Panc1 (cell line): ENCODE data around the gene NUP133. TPM values are rescaled to one million over a fixed set of nuclear protein-coding genes. Genes with fewer than 3 reads are reported as not detected.

Source experiments
- ATAC-seq: fragments of 200-7000 bp; cut with Tn5 transposase; 2 replicates; pipeline ENCODE4 v1.9.1; 2020; ENCODE audit warnings: mild to moderate bottlenecking, moderate library complexity
- BruUV-seq: library from RNA; stranded (reverse); fragments of 400-500 nt; replicated peaks from 2 replicates; lab custom pipeline; 2021; lab: Mats Ljungman, UMichigan
- CTCF ChIA-PET: fragments of 300-600 bp; sonication (Branson Sonifier 250); formaldehyde crosslinking; loops from one replicate; lab custom pipeline; 2022; ENCODE audit warnings: antibody characterized with exemption; lab: Charles Lee
- POLR2A ChIA-PET: fragments of 300-600 bp; sonication (Branson Sonifier 250); formaldehyde crosslinking; loops from one replicate; lab custom pipeline; 2022; ENCODE audit warnings: antibody characterized with exemption; lab: Charles Lee
- DNase-seq: peaks from one replicate; pipeline ENCODE4 v3.0.0-alpha.2; 2010; ENCODE audit warnings: low read depth, low spot score
- H3K27ac ChIP-seq: 2 replicates; pipeline ENCODE4 v1.5.1; 2011; ENCODE audit warnings: mild to moderate bottlenecking, low read length, inconsistent platforms
- H3K27me3 ChIP-seq: fragments of 200-500 bp; sonication (Bioruptor generic); 2 replicates; pipeline ENCODE4 v1.6.0; 2014; ENCODE audit warnings: low read length, inconsistent platforms; ENCODE audit not compliant: control insufficient read depth, insufficient read depth
- H3K36me3 ChIP-seq: fragments of 200-500 bp; sonication (Bioruptor generic); 2 replicates; pipeline ENCODE4 v1.5.1; 2014; ENCODE audit warnings: inconsistent platforms, mild to moderate bottlenecking, low read length, moderate library complexity; ENCODE audit not compliant: control insufficient read depth, insufficient read depth
- H3K4me1 ChIP-seq: 2 replicates; pipeline ENCODE4 v1.5.1; 2011; ENCODE audit warnings: inconsistent platforms, mild to moderate bottlenecking, low read length, moderate library complexity; ENCODE audit not compliant: control insufficient read depth, insufficient read depth
- H3K4me3 ChIP-seq, 2 experiments: 2 replicates each; pipeline ENCODE4 v1.5.1; 2011 to 2012; ENCODE audit warnings: low read depth in 2 of 2, low read length in 2 of 2, mild to moderate bottlenecking in 2 of 2, inconsistent platforms in 1 of 2, moderate library complexity in 1 of 2
- H3K9me3 ChIP-seq: fragments of 200-500 bp; sonication (Bioruptor generic); 2 replicates; pipeline ENCODE4 v1.5.1; 2014; ENCODE audit warnings: low read depth, mild to moderate bottlenecking, inconsistent platforms, low read length, moderate library complexity; ENCODE audit not compliant: control insufficient read depth, insufficient read depth
- POLR2AphosphoS5 ChIP-seq: IDR thresholded peaks from 2 replicates; pipeline ENCODE4 v1.6.1; 2012; ENCODE audit warnings: mild to moderate bottlenecking, low read depth, low read length, moderate library complexity
- SIN3A ChIP-seq: IDR thresholded peaks from 2 replicates; pipeline ENCODE4 v1.6.1; 2012; ENCODE audit warnings: low read depth, mild to moderate bottlenecking, low read length, moderate library complexity, borderline replicate concordance; ENCODE audit not compliant: insufficient read depth
- TCF7L2 ChIP-seq: IDR thresholded peaks from 2 replicates; pipeline ENCODE4 v1.6.1; 2011; ENCODE audit warnings: mild to moderate bottlenecking, low read depth, low read length, inconsistent platforms
- in situ Hi-C: cut with HindIII; loops from 2 replicates; pipeline ENCODE4 v1.10.0; 2016; ENCODE audit warnings: low sequenced_read_pairs, low pct_unique_long_range_greater_than_20kb
- intact Hi-C: fragments of 100-400 bp; cut with micrococcal nuclease; formaldehyde crosslinking; loops from one replicate; pipeline ENCODE4 v1.10.0; 2022; ENCODE audit not compliant: unreplicated experiment
- total RNA-seq: library from RNA; stranded (reverse); gene quantifications from one replicate; pipeline ENCODE4 v1.2.1, GENCODE V29; 2021; ENCODE audit not compliant: unreplicated experiment
- TF ChIP-seq, protein P1 (sequence below), 2 experiments: IDR thresholded peaks; 2 replicates each; pipeline ENCODE4 v1.6.1; 2011 to 2012; ENCODE audit warnings: low read depth in 2 of 2, control low read depth in 1 of 2, low read length in 1 of 2, mild to moderate bottlenecking in 1 of 2, moderate library complexity in 1 of 2; ENCODE audit not compliant: insufficient read depth in 1 of 2
- TF ChIP-seq, protein P2 (sequence below): fragments of 450-650 bp; IDR thresholded peaks from 2 replicates; pipeline ENCODE4 v1.5.1; 2017; ENCODE audit warnings: mild to moderate bottlenecking

Gene NUP133
- total RNA-seq, 1 experiment from 2014 or later: 39.5 TPM

DNA sequence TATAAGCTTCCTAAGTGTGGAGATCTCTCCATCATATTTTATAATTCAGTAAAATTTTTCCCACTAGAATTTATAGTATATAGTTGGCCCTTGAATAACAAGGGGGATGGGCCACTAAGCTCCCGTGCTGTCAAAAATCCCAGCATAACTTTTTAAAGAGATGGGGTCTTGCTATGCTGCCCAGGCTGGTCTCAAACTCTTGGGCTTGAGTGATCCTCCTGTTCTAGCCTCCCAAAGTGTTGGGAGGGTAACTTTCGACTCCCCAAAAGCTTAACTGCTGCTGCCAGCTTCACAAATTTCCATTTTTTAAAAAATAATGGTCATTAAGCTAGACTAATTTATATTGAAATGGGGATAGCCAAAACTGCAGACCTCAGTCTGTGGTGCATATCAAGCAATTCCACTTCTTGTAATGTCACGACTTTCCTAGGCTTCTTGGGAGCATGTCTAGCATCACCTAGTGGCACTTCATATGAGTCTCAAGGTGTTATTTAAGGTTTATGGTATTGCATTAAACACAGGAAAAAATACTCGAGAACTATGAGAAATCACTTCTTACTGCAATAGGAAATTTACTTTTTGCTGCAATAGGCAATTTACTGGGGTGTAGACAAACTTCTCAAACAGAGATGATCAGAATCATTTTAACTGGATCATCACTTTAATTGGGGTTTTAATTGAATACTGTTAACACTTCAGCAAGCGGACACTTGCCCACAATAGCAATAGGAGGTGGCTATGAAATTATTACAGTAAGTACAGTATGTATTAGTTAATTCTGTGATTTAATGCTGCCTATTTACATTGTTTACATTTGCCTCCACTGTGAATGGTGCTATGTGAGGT is 55.0 kb downstream of the NUP133 start:
- peak; percentile 77 for ATAC-seq
- in situ Hi-C loops (no loop called here), intact Hi-C loops (loop anchor here (10.0 kb wide), 2 partner anchors 108 to 198 kb away; partner anchors contain the start of gene CCSAP)
- Histone ChIP-seq H3K27me3 (no peaks in the 10 kb centered on the region), H3K36me3 (peaks cover 8% of the 10 kb centered on the region; the same call in 1 of the 2 replicates), H3K4me1 (no peaks in the 10 kb centered on the region), H3K4me3 (no peak overlapping the region), H3K9me3 (no peaks in the 10 kb centered on the region), H3K27ac (no peak overlapping the region)
- TF ChIP-seq POLR2AphosphoS5 (no peak), SIN3A (no peak), TCF7L2 (no peak)
- TF ChIP-seq, protein P1, sequence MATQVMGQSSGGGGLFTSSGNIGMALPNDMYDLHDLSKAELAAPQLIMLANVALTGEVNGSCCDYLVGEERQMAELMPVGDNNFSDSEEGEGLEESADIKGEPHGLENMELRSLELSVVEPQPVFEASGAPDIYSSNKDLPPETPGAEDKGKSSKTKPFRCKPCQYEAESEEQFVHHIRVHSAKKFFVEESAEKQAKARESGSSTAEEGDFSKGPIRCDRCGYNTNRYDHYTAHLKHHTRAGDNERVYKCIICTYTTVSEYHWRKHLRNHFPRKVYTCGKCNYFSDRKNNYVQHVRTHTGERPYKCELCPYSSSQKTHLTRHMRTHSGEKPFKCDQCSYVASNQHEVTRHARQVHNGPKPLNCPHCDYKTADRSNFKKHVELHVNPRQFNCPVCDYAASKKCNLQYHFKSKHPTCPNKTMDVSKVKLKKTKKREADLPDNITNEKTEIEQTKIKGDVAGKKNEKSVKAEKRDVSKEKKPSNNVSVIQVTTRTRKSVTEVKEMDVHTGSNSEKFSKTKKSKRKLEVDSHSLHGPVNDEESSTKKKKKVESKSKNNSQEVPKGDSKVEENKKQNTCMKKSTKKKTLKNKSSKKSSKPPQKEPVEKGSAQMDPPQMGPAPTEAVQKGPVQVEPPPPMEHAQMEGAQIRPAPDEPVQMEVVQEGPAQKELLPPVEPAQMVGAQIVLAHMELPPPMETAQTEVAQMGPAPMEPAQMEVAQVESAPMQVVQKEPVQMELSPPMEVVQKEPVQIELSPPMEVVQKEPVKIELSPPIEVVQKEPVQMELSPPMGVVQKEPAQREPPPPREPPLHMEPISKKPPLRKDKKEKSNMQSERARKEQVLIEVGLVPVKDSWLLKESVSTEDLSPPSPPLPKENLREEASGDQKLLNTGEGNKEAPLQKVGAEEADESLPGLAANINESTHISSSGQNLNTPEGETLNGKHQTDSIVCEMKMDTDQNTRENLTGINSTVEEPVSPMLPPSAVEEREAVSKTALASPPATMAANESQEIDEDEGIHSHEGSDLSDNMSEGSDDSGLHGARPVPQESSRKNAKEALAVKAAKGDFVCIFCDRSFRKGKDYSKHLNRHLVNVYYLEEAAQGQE (IDR thresholded peaks at IDR 0.05; ENCODE audit: insufficient read depth in 1 of 2, low read depth in 2 of 2, low read length in 1 of 2): no peak
- TF ChIP-seq, protein P2, sequence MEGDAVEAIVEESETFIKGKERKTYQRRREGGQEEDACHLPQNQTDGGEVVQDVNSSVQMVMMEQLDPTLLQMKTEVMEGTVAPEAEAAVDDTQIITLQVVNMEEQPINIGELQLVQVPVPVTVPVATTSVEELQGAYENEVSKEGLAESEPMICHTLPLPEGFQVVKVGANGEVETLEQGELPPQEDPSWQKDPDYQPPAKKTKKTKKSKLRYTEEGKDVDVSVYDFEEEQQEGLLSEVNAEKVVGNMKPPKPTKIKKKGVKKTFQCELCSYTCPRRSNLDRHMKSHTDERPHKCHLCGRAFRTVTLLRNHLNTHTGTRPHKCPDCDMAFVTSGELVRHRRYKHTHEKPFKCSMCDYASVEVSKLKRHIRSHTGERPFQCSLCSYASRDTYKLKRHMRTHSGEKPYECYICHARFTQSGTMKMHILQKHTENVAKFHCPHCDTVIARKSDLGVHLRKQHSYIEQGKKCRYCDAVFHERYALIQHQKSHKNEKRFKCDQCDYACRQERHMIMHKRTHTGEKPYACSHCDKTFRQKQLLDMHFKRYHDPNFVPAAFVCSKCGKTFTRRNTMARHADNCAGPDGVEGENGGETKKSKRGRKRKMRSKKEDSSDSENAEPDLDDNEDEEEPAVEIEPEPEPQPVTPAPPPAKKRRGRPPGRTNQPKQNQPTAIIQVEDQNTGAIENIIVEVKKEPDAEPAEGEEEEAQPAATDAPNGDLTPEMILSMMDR: peak; percentile 76
- BruUV-seq: no TSS peak
- peak; percentile 2 for DNase-seq
- CTCF ChIA-PET: interaction anchor here (1.0 kb wide), 1 partner anchor 195 kb away, joined by 4 read pairs; no protein-coding TSS in a partner anchor
- POLR2A ChIA-PET: no interaction called here

DNA sequence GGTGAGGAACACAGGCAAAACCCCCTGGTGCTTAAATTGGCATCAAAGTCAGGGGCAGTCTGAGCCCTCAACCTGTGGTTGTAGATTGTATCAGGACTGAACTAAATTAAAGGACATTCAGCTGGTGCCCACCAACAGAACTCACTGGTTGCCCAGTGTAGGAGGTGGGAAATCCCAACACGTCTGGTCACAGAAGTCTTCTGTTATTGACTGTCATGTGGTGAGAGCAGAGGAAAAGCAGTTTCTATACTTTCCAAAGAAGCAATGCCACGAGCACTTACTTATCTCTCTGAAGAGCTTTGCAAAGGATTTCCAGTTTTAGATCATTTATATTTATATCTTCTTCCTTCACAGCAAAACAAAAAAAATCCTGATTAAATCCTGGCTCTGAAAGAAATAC is 59.3 kb downstream of the NUP133 start:
- in situ Hi-C loops: no loop called here
- TF ChIP-seq SIN3A (no peak), POLR2AphosphoS5 (no peak), TCF7L2 (no peak)
- TF ChIP-seq, protein P2: no peak
- Histone ChIP-seq H3K27ac (no peak overlapping the region), H3K9me3 (no peaks in the 10 kb centered on the region), H3K4me1 (no peaks in the 10 kb centered on the region), H3K27me3 (no peaks in the 10 kb centered on the region), H3K4me3 (no peak overlapping the region), H3K36me3 (no peaks in the 10 kb centered on the region)
- DNase-seq (no peak), ATAC-seq (no peak)
- intact Hi-C loops: no loop called here
- no TSS peak for BruUV-seq
- ChIA-PET CTCF (interaction anchor here (0.7 kb wide), 1 partner anchor 784 kb away, joined by 3 read pairs; no protein-coding TSS in a partner anchor), POLR2A (interaction anchor here (0.6 kb wide), 1 partner anchor 111 kb away, joined by 4 read pairs; no protein-coding TSS in a partner anchor)
